Effector CD8-positive, alpha-beta T cell (primary cell): ENCODE data around the gene PTH1R.

Experiments used
- DNase-seq: peaks from one replicate; lab custom pipeline; 2025; lab: John Stamatoyannopoulos, UW

PTH1R gene

DNA sequence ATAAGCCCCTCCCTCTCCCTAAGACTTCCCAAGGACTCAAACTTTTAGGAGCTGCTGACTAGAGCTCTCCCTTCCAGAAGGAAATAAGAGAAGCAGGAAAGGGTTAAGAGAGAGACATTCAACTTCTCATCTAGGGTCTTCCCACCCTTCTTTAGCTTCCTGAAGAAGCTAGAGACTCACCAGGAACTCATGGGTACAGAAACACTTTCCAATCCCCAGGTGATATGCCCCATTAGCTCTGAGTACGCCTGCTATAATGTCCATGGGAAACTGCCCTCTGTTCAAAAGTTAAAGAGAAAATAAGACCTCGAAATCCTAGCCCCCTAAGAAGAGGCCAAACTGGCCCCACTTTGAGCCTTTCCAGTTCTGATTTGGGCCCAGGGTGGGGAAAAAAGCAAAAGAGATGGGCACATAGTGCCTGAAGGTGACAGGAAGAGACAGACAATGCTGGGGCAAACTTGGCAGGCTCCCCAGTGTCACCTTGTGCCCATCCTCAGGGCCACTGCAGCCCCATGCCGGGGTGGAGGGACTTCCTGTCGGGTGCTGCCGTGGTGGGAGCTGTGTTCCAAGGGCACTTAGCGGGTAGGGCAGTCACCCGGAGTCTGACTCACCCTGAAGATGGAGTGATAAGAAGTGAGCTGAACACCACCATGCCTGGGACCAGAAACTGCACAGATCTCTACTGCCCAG is 69.5 kb downstream of the PTH1R start:
- no peak for DNase-seq

DNA sequence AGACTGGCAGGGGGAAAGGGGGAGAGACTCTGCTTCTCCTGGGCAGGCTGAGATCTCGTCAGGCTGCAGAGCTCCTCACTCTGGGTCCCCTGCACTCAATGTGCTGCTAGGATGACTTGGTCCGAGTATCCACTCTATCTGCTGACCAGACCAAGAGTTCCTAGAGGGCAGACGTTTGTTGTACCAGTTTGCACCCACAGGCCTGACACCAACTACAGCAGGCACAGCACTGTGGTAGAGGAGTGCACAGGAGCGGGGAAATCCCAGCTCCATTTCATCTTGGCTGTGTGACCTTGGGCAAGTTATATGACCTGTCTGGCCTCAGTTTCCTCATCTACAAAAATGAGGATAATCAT is 70.0 kb downstream of the PTH1R start:
- DNase-seq = no peak

DNA sequence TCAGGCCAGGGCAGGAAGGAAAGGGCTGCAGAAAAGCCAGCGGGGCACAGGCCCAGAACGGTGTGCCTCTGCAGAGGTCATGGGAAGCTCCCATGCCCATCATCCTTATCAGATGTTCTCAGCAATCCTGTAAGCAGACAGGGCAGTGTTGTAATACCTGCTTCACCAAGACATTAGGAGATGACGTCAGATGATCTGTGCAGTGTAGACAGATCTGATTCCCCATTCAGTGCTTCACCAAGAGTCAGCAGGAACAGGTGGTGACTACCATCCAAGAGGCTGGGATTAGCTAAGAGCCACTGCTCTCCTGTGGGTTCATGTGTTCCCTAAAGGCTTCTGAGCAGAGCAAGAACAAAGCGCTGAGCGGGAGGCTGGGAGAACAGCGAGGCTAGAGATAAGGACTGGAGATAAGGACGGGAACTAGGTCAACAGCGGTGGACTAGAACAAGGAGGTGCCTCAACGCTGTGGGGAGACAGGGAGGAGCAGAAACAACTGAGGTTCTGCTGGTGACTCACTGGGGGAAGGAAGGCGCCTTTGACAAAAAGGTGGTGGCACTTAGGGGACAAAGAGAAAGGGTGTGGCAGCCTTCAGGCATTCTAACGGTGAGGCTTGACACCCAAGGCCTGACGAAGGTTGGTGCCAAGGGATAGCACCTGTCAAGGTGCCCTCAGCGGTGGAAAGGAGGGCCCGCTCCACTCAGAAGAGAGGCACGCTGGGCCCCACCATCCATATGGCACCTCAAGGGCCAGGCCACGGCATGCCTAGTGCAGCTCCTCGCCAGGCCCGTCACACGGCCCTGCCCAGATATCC is 70.7 kb downstream of the PTH1R start:
- no peak for DNase-seq

DNA sequence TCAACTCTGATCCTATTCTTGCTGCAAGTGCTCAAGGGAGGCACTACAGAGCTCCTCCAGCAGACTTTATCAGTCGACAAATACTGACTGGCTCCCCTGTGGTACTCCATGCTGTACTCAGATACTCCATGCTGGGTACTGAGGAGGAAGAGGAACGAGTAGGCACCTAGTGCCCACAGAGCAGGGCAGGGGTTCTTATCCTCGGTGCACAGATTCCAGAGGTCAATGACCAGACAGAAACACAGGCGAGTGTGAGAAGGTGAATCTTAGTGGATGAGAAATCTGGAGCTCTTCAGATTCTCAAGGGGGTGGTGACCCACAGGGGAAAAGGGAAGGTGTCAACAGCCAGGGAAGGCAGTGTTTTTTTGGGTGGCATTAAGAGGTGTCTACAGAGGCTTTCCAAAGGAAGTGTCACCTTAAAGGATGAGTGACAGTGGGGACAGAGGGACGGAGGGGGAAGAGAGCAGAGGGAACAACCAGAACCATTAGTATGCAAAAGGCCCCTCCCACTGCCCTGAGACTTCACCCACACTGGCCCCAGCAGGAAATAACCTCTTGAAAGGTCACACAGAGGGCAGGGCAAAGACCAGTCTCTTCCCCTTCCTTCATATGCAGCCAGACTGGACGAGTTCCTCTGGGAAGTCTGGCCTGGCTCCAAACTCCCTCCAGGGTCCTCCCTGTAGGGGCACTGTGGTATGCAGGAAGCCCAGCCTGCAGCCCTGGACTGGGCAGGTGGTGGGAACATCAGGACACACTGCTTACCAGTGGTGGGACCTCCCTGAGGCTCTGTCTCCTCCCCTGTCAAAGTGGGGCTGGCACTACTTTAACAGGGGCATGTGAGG is 71.5 kb downstream of the PTH1R start:
- DNase-seq = no peak

DNA sequence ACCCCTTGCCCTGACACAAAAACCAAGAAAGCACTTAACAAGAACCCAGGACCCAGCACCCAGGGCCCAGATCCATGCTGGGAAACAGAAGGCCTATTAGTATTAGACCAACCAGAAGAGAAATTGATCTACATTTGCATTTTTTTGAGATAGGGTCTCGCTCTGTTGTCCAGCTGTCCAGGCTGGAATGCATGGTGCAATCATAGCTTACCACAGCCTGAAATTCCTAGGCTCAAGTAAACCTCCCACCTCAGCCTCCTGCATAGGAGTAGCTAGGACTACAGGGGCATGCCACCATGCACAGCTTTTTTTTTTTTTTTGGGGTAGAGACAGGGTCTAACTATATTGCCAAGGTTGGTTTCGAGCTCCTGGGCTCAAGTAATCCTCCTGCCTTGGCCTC is 72.7 kb downstream of the PTH1R start:
- no peak for DNase-seq

DNA sequence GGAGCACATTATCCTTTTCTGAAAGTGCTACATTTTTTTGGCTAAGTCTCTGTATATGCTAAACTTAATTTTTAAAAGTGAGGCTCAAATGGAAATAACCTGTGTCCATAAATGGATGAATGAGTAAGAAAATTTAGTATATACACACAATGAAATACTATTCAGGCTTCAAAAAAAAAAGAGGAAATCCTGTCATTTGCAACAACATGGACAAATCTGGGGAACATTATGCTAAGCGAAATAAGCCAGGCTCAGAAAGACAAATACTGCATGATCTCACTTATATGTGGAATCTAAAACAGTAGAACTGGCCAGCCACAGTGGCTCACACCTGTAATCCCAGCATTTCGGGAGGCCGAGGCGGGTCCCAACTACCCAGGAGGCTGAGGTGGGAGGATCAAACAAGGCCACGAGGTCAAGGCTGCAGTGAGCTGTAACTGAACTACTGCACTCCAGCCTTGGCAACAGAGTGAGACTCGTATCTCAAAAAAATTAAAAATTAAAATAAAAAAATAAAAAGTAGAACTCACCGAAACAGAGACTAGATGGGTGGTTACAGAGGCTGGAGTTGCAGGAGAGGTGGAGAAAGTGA is 73.2 kb downstream of the PTH1R start:
- no peak for DNase-seq

DNA sequence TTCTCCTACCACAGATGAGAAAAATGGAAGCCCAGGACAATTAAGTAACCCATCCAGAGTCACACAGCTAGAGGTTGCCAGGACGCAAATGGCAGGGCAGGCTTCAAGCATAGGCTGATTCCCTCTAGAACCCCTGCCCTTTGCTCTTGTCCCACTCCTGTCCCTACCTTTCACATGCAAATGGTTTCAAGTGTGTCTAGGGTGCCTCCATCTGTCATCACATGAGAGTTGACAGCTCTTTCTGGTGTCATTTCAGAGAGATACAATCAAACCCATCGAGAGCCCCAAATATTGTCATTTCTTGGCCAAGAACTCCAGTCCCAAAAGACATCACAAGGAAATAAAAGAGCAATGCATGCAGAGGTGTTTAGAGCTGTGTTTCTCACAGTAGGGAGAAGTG is 75.3 kb downstream of the PTH1R start:
- DNase-seq = no peak
